Vagina (tissue), 2 donors: ENCODE measurements around the gene CHD1. TPM values are rescaled to one million over a fixed set of nuclear protein-coding genes. Genes with fewer than 3 reads are reported as not detected.

Experiments used
- DNase-seq, 2 donors: peaks; one replicate each; pipeline ENCODE4 v3.0.0-alpha.2; 2017; ENCODE audit errors: extremely low spot score in 2 of 2
- H3K27ac ChIP-seq: fragments of 200-600 bp; sonication (generic); one replicate; pipeline ENCODE4 v1.5.1; 2019
- H3K27me3 ChIP-seq: fragments of 200-600 bp; sonication (generic); one replicate; pipeline ENCODE4 v1.5.1; 2019
- H3K36me3 ChIP-seq, 2 donors: fragments of 200-600 bp; sonication (generic); one replicate each; pipeline ENCODE4 v1.5.1; 2017 to 2019
- H3K4me1 ChIP-seq: fragments of 200-600 bp; sonication (generic); one replicate; pipeline ENCODE4 v1.5.1; 2019
- H3K4me3 ChIP-seq, 2 donors: fragments of 200-600 bp; sonication (generic); 1 replicate in 1 of 2; 2 replicates in 1 of 2; pipeline ENCODE4 v1.5.1; 2016 to 2019
- H3K9me3 ChIP-seq: fragments of 200-600 bp; sonication (generic); one replicate; pipeline ENCODE4 v1.5.1; 2019
- CTCF ChIP-seq, 3 experiments: fragments of 450-650 bp in 2 of 3; fragments of 200-600 bp in 1 of 3; sonication (generic) in 1 of 3; IDR thresholded peaks; one replicate each; pipeline ENCODE4 v1.5.1; 2017 to 2019; ENCODE audit warnings: antibody characterized with exemption in 3 of 3, mild to moderate bottlenecking in 2 of 3, moderate library complexity in 2 of 3
- POLR2A ChIP-seq, 2 donors: fragments of 450-650 bp; IDR thresholded peaks; one replicate each; pipeline ENCODE4 v1.6.1; 2017; ENCODE audit warnings: antibody characterized with exemption in 2 of 2, mild to moderate bottlenecking in 2 of 2, moderate library complexity in 2 of 2
- POLR2AphosphoS5 ChIP-seq, 2 donors: sonication (generic); formaldehyde crosslinking; IDR thresholded peaks; one replicate each; pipeline ENCODE4 v1.9.0; 2017; ENCODE audit warnings: antibody characterized with exemption in 2 of 2, mild to moderate bottlenecking in 2 of 2, low read depth in 1 of 2; ENCODE audit not compliant: insufficient read depth in 1 of 2
- intact Hi-C: fragments of 100-400 bp; cut with DNase I; formaldehyde crosslinking; loops from one replicate; pipeline ENCODE4 v1.15.1; 2023
- total RNA-seq: library from RNA; depleted of rRNA; stranded (reverse); fragments of >200 nt; gene quantifications from one replicate; pipeline ENCODE4 v1.2.3, GENCODE V29; 2016

CHD1 gene
- total RNA-seq, 1 donor from 2014 or later = 81.5 TPM

GRCh38 chr5:98954392-98955028, 25.7 kb upstream of the CHD1 start:
- Histone ChIP-seq H3K9me3 (no peaks in the 10 kb centered on the region), H3K4me3 (no peak overlapping the region), H3K36me3 (no peaks in the 10 kb centered on the region), H3K4me1 (no peaks in the 10 kb centered on the region), H3K27ac (no peak overlapping the region), H3K27me3 (no peaks in the 10 kb centered on the region)
- intact Hi-C loops = no loop called here
- no peak for DNase-seq
- TF ChIP-seq CTCF (IDR thresholded peaks at IDR 0.05) = no peak
- TF ChIP-seq POLR2AphosphoS5 (IDR thresholded peaks at IDR 0.05; ENCODE audit: insufficient read depth in 1 of 2, low read depth in 1 of 2) = no peak
- no peak for TF ChIP-seq POLR2A (IDR thresholded peaks at IDR 0.05)

GRCh38 chr5:98942847-98943246, 14.0 kb upstream of the CHD1 start:
- no peak overlapping the region for H3K4me3 ChIP-seq
- no peak overlapping the region for H3K27ac ChIP-seq
- H3K27me3 ChIP-seq = no peaks in the 10 kb centered on the region
- intact Hi-C loops = no loop called here
- no peak for DNase-seq
- H3K9me3 ChIP-seq = no peaks in the 10 kb centered on the region
- TF ChIP-seq POLR2A (IDR thresholded peaks at IDR 0.05) (no peak), CTCF (IDR thresholded peaks at IDR 0.05) (no peak), POLR2AphosphoS5 (IDR thresholded peaks at IDR 0.05; ENCODE audit: insufficient read depth in 1 of 2, low read depth in 1 of 2) (no peak)
- H3K4me1 ChIP-seq = peaks cover 29% of the 10 kb centered on the region
- no peaks in the 10 kb centered on the region for H3K36me3 ChIP-seq

GRCh38 chr5:98941131-98941883, 12.5 kb upstream of the CHD1 start:
- Histone ChIP-seq H3K27me3 (no peaks in the 10 kb centered on the region), H3K9me3 (no peaks in the 10 kb centered on the region), H3K4me1 (peaks cover 29% of the 10 kb centered on the region), H3K4me3 (no peak overlapping the region), H3K27ac (no peak overlapping the region), H3K36me3 (no peaks in the 10 kb centered on the region)
- intact Hi-C loops = no loop called here
- no peak for TF ChIP-seq POLR2A (IDR thresholded peaks at IDR 0.05)
- TF ChIP-seq CTCF (IDR thresholded peaks at IDR 0.05) = no peak
- no peak for TF ChIP-seq POLR2AphosphoS5 (IDR thresholded peaks at IDR 0.05; ENCODE audit: insufficient read depth in 1 of 2, low read depth in 1 of 2)
- no peak for DNase-seq

GRCh38 chr5:98940581-98940980, 11.8 kb upstream of the CHD1 start:
- intact Hi-C loops = no loop called here
- Histone ChIP-seq H3K4me1 (peaks cover 30% of the 10 kb centered on the region), H3K27me3 (no peaks in the 10 kb centered on the region), H3K4me3 (no peak overlapping the region), H3K36me3 (no peaks in the 10 kb centered on the region), H3K27ac (no peak overlapping the region), H3K9me3 (no peaks in the 10 kb centered on the region)
- TF ChIP-seq CTCF (IDR thresholded peaks at IDR 0.05) = no peak
- TF ChIP-seq POLR2A (IDR thresholded peaks at IDR 0.05) = no peak
- TF ChIP-seq POLR2AphosphoS5 (IDR thresholded peaks at IDR 0.05; ENCODE audit: insufficient read depth in 1 of 2, low read depth in 1 of 2) = no peak
- no peak for DNase-seq

GRCh38 chr5:98938464-98938863, 9.7 kb upstream of the CHD1 start:
- DNase-seq = no peak
- TF ChIP-seq POLR2A (IDR thresholded peaks at IDR 0.05) (no peak), CTCF (IDR thresholded peaks at IDR 0.05) (no peak)
- intact Hi-C loops = no loop called here
- Histone ChIP-seq H3K9me3 (no peaks in the 10 kb centered on the region), H3K4me1 (peaks cover 45% of the 10 kb centered on the region), H3K27me3 (no peaks in the 10 kb centered on the region), H3K4me3 (no peak overlapping the region), H3K36me3 (no peaks in the 10 kb centered on the region), H3K27ac (no peak overlapping the region)
